Measurements from ENCODE around the gene SYT8.

The SYT8 gene

GRCh38 chr11:1860108-1860507 is 25.3 kb downstream of the SYT8 start:
- no peak for DNase-seq (ENCODE audit: low read depth)

DNA sequence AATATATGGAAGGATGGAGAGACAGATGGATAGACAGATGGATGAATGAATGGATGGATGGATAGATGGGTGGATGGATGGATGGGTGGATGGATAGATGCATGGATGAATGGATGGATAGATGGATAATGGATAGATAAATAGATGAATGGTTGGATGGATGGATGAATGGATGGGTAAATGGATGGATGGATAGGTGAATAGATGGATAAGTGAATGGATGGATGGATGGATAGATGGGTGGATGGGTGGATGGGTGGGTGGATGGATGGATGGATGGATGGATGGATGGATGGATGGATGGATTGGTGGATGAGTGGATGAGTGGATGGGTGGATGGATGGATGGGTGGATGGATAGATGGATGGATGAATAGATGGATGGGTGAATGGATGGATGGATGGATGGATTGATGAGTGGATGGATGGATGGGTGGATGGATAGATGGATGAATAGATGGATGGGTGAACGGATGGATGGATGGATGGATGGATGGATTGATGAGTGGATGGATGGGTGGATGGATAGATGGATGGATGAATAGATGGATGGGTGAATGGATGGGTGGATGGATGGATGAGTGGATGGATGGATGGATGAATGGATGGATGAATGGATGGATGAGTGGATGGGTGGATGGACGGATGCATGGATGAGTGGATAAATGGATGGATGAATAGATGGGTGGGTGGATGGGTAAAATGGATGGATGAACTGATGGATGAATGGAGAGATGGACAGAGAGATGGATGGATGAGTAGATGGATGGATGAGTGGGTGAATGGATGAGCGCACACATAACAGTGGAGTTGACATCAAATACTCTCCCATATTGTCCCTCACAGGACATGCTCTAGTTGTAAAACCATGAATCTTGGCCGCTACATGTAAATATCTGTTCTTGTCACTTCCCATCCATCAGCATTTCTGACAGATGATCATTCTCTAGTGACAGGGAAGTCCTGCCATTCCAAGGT is 26.9 kb downstream of the SYT8 start:
- DNase-seq (ENCODE audit: low read depth) = no peak

GRCh38 chr11:1862588-1863351 is 28.0 kb downstream of the SYT8 start:
- DNase-seq (ENCODE audit: low read depth) = no peak

DNA sequence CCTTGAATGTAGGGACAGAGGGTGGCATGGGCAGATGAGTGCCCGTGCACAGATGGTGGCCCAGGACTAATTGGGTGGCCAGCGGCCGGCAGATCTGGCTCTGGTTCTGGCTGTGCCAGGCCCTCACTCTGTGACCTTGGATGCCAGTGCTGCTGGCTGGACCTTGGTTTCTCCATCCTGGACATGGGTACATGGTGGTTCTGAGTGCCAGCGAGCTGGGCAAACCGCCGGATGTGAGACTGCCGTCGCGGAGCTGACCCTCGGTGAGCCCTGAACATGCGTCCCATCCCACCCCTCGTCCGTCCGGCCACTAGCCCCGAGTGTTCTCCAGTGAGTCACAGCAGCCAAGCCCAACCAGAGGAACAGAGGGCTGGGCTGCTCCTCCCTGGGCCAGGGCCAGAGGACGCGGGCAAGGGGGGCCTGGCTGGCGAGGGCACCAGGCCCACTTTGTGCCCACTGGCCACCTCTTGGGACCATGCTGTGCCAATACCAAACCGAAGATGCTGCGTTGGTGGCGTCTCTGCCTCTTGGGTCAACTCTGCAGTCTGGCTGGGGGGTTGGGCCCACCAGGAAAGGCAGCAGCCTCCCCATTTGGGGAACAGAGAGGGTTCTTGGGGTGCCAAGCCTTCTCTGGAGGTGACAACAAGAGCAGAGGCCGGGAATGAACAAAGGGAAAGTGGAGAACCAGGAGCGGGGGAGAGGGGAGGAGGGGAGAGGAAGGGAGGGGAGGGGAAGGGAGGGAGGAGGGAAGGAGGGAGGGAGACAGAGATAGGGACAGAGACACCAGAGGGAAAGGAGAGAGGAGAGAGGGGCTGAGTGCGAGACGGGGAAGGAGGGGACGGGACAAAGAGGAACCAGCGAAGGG is 28.8 kb downstream of the SYT8 start:
- no peak for DNase-seq (ENCODE audit: low read depth)

DNA sequence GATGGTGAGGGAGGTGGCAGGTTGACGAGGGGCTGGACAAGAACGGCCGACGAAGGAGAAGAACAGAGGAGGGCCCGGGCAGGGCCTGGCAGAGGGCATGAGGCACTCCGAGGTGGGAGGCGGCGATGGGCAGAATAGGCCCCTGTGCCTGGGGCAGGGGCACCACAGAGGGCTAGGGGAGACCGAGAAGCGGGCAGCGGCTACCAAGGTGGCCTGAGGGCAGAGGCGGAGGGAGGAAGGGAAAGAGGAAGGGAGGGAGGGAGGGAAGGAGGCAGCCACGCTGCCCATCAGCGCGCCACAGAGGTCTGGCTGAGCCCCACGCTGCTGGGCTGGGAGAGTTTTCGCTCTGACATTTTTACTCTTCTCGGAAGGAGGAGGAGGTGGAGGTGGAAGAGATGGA is 29.4 kb downstream of the SYT8 start:
- DNase-seq (ENCODE audit: low read depth) = no peak

- no peak for DNase-seq (ENCODE audit: low read depth)
Observed at GRCh38 chr11:1864831-1865665, 30.3 kb downstream of the SYT8 start.

GRCh38 chr11:1866226-1866625 is 31.4 kb downstream of the SYT8 start:
- DNase-seq (ENCODE audit: low read depth) = no peak

DNA sequence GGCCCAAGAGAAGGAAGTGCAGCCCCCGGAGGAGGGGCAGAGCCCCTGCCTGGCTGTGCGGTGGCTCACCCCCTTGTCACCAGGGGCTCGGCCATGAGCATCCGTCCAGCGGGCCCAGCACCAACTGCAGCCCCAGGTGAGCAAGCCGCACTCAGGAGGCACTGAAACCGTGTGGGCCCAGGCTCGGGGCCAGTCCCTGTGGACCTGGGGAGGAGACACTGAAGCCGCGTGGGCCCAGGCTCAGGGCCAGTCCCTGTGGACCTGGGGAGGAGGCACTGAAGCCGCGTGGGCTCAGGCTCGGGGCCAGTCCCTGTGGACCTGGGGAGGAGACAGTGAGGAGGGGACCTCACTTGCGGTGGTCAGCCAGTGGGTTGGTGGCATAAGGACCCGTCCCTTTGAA is 32.0 kb downstream of the SYT8 start:
- no peak for DNase-seq (ENCODE audit: low read depth)

DNA sequence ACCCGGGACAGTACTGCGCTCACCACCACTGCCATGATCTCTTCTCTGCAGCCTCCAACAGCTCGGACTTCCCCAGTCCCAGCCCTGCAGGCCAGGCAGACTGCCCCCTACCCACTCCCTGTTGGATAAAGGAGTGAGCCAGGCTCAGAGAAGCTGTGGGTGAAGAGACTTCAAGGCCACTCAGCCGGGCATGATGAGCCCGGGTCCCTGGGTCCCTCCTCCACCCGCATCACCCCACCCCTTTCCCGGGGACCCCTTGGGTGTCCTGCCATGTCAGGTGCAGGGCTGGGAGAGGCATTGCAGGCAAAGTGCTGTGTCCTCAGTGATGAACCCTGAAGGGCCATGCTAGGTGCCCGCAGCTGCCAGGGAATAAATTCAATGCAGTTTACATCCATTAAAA is 32.6 kb downstream of the SYT8 start:
- DNase-seq (ENCODE audit: low read depth) = no peak

DNA sequence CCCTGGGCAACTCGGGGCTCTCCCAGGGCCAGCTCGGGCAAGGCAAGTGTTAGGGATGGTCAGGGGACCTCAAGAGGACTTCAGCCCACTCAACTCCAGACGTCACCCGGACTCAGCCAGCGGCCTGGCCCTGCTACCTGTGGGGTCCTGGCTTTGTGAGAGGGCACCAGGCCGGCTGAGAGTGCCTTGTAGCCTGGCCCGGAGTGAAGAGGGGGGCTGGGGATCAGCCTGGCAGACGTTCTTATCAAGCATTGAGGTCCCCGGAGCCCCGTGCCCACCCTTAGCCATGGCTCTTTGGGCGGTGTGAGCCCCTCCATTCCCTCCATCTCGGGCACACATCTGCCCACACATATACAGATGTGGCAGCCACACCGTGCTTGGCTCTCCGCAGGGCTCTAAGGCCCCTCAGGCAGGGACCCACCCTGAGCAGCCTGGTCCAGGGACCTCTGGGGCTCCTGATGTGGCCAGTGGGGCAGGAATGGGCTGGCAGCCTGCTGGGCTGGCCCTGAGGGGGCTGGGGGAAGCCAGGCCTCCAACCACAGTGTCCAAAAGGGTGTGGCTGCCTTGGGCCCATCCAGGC is 33.4 kb downstream of the SYT8 start:
- DNase-seq (ENCODE audit: low read depth) = no peak

GRCh38 chr11:1868636-1869291 is 34.0 kb downstream of the SYT8 start:
- DNase-seq (ENCODE audit: low read depth) = no peak

DNA sequence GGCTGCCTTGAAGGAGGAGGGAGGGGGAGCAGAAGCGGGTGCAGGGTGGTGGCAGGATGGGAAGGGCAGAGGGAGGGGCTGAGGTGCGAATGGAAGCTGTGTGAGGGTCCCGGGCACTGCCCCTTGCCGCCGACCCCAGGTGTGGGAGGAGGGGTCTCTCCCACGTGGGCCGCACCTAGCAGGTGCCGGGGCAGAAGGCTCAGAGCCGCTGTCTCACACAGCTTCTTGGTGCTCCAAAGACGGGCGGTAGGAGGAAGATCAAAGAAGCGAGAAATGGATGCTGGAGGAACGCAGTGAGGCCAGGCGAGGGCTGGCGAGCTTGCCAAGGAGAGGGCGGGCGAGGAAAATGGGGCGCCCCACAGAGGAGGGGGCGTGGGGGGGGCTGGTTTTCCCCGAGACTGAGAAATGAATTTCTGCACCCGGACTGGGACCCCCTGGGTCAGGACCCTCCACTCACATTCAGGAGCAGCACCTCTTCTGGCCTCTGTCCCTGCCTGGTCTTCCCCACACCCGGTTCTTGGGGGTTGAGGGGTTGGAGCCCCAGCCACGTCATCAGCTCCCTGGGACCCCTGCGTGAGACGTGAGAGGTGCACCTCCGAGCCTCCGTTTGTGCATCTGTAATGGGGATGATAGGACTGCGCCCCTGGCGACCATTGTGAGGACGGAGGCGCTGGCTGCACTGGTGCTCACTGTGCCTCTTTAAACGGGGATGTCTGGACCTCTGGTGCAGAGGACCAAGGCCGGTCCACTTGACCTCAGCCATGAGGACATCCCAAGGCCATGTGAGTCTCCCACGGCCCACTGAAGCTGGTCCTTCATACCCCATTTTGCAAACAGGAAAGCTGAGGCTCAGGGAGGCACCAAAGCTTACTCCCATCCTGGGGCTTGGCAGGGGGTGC is 34.9 kb downstream of the SYT8 start:
- DNase-seq (ENCODE audit: low read depth) = no peak

DNA sequence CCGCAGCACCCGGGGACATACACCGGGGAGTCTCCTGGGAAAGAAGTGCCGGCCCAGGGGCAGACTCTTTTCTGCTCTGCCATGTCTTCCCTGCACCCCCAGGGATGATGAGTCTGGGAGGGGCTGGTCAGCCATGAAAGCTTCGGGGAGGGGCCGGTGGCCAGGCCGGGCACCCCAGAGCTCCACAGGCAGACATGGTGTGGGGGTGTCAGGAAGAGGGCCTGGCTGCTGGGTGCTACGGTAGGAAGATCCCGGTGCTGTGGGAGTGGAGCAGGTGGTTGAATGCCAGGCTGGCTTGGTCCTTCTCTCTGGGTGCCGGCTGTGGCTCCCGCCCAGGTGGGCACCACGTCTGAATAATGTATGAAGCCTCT is 35.5 kb downstream of the SYT8 start:
- DNase-seq (ENCODE audit: low read depth) = no peak

DNA sequence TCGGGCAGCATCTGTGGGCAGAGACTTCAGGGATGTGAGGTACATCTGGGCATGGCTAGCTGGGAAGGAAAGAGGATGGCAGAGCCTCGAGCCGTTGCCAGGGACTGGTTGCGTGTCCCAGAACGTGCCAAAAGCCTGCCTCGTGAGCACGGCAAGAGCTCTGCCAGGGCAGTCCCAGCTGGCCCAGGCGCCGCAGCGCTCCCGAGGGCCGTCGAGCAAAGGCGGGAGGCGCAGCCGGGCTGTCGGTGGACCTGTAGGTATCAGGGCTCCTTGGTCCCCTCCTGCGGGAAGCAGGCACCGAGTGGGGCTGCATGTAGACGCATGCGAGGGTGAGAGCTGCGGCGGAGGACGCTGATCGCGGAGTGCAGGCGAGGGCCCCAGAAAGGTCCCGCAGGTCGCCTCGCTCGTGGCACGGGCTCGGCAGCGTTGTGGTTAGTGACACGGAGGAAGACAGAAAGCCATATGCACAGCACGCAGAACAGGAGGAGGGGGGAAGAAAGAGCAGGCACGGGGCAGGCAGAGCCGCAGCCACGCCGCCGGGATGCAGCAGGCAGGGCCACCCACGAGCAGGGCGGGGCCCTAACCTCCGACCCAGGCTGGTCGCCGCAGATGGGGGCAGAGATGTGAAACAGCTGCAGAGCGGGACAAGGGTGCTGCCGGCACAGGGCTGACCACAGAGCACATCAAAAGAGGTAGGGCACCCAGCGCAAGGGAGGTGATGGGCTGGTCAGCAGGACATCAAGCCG is 36.1 kb downstream of the SYT8 start:
- no peak for DNase-seq (ENCODE audit: low read depth)

GRCh38 chr11:1871531-1871930 is 36.7 kb downstream of the SYT8 start:
- DNase-seq (ENCODE audit: low read depth) = no peak

DNA sequence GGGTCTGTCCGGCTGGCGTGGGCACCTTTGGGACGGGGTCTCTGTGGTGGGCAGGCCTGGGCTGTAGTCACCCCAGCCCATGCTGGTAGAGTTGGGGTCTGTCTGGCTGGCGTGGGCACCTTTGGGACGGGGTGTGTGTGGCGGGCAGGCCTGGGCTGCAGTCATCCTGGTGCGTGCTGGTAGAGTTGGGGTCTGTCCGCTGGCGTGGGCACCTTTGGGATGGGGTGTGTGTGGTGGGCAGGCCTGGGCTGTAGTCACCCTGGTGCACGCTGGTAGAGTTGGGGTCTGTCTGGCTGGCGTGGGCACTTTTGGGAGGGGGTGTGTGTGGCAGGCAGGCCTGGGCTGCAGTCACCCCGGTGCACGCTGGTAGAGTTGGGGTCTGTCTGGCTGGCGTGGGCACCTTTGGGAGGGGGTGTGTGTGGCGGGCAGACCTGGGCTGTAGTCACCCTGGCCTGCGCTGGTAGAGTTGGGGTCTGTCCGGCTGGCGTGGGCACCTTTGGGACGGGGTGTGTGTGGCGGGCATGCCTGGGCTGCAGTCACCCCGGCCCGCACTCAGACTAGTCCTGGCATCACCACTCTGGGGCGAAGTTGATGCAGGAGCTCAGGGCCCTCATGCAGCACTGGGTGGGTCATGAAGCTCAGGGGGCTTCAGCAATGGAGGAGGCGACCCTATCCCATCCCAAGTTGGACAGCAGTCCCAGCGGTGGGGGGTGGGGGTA is 37.6 kb downstream of the SYT8 start:
- DNase-seq (ENCODE audit: low read depth) = no peak

GRCh38 chr11:1873048-1873812 is 38.4 kb downstream of the SYT8 start:
- DNase-seq (ENCODE audit: low read depth) = no peak

Data from stimulated activated CD8-positive, alpha-beta memory T cell treated with anti-CD3 and anti-CD28 coated beads, Interleukin-15, amount 100 ng/mL, for 24 hours (primary cell).